T follicular helper cell (primary cell): ENCODE data around the gene PEX14.

Experiments used
- DNase-seq: peaks from one replicate; pipeline ENCODE4 v3.0.0-alpha.2; 2020; ENCODE audit warnings: low read depth

Gene PEX14

DNA sequence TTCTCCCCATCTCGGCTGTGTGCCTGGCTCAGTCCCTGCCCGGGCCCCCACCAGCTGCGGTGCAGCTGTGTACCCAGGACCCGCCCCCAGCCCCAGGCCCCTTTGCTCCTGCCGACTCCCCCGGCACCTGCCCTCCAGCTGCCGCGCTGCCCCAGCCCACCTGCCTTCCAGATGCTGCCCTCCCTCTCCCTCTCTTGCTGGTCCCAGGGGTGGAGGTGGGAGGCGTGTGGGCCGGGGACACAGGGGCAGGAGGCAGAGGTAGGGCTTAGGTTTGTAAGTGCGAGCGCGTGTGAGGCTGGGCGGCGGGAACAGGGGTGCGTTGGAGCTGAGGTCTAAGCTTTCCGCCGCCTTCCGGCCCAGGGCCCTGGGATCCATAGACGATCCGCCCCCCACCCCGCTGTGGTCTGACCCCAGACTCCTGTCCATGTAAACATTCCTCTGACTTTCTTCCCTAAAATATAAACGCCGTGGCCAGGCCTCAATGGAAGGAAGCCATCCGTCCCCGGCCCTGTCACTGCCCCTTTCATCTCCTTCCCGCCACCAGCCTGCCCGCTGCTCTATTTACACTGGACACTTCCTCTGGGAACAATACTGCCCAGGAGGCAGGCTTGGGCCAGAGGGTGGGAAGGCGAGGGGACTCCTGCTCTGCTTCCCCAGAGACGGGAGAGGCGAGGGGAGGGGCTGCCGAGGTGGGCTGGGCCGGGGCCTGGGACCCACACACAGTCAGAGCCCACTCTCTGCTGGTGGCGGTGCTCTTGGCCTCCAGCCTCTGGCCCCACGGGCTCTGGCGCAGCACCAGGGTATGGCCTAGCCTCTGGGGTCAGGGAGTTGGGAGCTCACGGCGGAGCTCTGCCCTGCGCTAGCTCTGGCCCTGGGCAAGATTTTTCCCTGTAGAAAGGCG, 193.4 kb downstream of the PEX14 start:
- DNase-seq = no peak

DNA sequence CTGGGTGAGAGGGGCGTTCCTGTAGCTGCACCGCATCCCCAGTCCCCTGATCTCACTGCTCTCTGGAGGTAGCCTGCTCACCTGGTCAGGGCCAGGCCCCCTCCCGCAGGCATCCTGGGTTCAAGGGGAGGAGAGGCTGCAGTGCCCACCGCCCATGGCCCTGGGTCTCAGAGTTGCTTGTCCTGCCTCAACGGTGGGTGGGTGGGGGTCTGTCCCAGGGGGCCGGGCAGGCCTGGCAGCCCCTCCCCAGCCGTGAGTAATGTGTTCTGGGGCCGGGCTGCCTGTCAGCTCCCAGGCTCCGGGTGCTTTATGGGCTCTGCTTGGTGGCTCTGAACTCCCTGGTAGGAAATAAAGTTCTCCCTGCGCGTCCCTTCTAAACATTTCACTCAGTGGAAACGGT, 194.8 kb downstream of the PEX14 start:
- DNase-seq = no peak

DNA sequence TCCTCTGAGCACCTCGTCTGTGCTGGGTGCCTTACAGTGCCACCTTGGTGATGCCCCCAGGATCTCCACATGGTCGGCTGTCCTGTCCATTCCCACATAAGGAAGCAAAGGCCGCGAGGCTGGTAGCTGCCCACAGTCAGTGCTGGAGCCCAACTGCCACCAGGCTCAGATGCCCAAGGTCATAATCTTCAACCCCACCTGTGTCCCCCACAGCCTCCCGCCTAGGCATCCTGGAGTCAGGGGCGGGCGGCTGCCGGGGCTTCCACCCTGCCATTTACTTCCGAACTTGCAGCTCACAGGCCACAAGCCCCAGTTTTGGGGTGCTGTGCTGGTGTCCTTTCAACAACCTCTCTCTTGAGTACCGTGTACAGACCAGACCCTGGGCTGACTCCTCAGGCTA, 195.4 kb downstream of the PEX14 start:
- no peak for DNase-seq

DNA sequence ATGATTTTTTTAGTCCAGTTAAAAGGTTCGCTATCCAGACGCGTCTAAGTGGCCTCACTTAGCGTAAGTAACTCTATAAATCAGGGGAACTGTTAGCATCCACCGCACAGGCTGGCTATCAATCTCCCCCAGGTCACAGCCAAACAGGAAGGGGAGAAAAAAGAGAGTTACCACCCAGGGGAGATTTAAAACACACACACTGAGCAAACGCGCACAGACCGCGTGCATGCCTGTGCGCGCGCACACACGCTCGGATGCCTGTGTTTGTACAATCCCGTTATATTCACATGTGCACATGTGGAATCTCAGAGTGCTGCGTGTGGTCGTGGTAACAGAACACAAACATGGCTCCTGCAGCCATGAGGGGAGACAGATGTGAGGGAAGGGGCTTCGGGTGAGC, 196.3 kb downstream of the PEX14 start:
- DNase-seq = no peak

DNA sequence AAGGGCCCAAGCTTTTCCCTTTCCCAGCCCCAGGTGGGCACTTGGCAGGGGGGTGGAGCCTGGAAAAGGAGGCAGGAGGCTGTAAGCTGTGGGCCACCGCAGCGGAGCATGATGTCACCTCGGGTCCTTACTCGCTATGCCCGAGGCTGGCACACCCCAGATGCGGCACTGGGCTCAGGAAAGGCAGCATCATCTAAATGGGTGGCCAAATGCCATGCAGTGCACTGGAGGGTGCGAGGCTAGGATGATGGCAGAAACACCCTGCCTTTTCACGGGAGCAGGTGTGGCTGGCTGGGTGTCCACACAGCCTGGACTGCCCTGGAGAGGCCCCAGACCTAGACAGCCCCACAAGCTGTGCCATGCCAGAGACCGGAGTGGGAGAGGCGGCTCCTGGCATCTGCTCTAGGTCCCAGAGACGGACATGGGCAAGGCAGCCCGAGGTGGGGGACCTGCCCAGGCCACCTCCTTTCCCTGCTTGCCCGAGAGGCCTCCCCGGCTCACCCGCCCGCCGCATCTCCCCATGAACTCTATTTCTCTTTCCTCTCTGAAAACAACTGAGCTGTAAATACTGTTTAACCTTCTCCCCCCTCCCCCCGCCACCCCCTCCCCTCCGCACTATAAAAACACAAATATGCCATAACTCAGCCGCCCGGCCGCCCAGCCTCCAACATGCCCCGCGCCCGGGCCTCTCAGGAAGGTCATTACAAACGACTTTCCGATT, 197.0 kb downstream of the PEX14 start:
- DNase-seq = no peak

DNA sequence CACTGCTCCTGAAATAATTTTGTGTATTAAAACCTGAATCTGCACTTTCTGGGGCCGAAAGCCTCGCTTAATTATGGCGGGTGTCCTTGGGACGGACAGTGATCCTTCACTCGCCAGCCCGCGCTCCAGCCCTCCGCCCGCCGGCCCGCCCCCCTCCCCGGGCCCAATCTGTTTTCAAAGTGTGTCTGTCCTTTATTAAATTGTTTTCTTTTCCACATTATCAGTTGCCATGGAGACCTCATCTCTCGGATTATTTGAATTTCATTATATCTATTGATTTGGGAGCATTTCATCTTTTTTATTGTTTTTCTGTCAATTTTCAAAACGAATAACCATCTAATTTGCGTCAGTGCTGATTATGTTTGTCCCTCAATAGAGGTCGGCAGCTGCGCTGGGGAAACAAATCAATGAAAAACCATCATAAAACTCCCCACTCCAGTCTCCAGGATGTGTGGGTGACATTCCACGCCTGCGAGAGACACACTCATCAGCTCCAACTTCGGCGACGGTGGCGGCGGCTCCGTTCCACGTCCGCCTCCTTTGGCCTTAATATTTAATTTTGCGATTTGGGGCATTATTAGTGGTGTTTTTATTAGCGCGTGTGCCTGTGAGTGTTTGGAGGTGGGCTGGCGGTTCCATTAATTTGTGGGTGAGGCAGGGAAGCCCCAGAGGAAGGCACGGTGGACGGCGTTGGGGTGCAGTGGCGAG, 197.7 kb downstream of the PEX14 start:
- DNase-seq = no peak

DNA sequence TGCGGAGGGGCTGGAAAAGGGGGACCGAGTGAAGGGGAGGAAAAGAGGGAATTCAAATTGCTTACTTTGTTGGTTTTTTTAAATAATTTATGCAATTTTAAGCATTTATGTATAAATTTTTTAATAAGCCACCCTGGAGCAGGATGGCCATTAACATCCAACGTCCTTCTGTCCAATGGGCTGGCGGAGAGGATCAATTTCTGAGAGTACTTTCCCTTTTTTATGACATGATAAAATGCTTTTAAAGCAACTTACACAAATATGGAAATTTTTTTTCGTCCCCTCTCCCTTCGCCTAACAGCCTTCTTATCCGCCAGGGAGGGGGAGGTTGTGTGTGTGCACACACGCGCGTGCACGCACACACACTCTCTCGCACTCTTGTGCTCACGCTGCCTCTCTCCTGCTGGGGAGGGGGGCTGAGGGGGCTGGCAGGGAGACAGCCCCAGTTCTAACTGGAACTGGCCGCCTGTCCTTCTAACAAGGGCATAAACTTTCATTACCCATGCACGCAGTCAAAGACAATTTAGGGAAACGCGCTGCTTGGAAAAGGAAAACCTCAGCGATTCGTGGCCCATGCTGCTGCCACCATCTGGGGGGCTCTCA, 198.5 kb downstream of the PEX14 start:
- no peak for DNase-seq

DNA sequence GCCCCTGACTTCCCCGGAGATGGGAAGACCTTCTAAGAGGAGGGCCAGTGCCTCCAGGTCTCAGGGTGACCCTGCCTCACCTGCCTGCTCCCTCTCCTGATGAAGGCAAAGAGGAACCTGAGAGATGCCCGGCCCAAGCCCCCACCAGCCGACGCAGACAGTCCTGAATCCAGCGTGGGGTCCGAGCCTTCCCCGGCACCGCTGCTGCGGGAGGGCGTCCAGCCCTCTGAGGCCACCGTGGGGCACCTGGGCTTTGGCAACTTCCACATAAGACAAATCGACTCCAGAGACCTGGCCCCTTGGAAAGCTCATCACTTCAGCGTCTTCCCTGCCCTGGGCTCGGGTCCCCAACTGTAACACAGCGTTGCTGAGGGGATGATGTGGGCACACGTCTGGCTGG, 199.5 kb downstream of the PEX14 start:
- no peak for DNase-seq

DNA sequence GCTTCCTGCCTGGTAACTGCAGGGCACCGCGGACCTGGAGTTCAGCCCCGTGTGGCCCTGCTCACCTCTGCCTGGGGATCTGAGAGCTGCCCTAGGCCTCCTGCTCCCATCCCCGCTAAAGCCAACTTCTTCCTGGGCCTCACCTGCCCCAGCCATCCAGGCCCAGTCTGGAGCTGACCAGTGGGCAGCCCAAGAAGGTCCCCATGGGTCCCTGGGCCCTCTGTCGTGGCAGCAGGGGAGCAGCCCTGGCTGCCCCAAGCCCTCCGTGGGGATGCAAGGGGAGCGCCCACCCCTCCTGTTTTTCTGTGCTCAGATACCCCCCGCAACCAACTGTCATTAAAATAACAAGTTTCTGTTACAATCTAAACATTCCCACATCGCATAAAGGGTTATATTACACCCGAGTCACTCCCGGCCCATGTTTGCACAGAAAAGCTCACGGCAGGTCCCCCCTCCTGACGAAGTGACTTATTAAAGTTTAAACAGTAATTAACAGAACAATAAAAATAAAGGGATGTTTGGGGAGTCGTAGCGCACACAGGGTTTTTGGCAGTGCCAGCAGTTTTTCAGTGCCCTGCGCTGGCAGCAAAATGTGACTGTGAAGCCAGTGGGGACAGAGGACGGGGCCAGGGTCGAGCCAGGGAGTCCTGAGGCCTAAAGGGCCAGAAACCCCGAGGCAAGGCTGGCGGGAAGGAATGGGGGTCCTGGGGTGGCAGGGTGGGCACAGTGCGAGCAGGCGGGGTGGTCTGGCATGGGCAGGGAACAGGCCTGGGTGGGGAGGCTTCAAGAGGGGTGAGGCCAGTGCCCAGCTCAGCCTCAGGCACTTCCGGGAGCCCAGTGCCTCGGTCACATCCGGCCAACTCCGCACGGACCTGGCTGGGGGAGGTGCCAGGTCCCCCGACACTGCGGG, 200.2 kb downstream of the PEX14 start:
- DNase-seq = no peak

DNA sequence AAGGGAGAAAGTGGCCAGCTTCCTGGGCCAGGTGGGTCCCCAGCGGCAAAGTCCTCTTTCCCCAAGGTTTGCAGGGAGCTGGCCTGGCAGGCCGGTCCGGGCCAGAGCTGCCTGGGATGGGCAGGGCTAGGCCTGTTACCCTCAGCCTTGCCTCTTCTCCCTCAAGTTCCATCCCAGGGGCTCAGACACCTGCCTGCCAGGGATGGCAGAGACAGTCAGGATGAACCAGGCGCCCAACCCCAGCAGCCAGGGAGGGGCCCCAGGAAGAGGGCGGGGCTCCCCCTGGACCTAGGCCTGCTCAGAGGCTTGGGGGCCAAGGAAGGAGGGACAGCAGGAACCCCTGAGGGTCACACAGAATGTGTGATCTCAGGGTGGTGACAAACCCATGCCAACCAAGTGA, 201.1 kb downstream of the PEX14 start:
- no peak for DNase-seq

DNA sequence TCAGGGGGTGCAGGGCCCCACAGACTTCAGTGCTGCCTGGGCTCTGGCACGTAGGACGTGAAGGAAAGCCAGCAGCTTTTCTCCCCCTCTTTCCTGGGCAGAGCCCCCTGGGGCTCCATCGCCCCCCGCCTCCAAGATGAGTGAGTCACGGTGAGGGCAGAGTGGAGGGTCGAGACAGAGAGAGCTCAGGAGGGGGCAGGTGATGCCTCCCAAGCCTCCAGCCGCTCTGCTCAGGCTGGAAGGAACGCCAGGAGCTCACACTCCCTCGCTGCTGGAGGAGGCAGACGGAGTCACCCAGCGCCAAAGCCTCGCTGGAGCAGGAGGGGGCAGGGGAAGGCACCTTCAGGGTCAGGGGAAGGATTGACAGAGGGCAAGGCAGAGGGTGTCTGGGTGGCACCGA, 202.2 kb downstream of the PEX14 start:
- no peak for DNase-seq

DNA sequence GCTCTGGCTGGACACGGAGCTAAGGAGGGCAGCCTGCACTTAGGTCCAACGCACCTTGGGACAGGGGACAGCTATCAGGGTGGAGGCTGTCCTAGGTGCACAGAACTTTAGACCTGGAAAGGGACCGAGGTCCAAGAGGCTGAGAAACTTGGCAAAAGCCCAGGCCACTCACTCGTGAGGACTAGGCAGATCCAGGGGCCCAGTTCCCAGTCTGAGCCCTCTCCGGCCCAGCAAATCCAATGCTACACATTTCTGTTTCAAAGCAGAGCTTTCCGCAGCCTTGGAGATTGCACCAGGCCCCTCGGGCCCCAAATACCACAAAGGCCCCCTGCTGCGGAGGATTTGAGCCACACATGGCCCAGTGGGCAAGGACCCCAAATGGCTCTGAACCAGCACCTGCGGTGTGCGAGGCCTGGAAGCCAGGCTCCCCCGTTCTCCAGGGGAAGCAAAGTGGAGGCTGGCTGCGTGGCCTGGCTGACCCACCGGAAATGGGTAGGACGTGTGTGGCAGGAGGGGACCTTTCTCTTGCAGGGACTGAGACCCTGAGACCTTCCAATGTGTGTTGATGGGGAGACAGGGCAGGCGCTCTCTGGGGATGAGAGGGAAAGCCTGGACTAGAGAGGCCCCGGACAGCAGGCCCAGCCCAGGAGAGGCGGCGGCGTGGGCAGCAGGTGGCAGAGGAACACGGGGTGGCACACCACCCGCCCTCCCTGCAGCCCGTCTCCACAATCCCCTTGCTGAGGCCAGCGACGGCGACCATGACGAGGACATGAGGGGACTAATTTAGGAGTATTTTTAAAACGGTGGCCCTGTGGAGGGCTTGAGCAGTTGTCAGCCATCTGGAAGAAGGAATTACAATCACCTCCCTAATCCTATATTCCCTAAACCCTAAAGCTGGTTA, 203.0 kb downstream of the PEX14 start:
- DNase-seq = no peak

DNA sequence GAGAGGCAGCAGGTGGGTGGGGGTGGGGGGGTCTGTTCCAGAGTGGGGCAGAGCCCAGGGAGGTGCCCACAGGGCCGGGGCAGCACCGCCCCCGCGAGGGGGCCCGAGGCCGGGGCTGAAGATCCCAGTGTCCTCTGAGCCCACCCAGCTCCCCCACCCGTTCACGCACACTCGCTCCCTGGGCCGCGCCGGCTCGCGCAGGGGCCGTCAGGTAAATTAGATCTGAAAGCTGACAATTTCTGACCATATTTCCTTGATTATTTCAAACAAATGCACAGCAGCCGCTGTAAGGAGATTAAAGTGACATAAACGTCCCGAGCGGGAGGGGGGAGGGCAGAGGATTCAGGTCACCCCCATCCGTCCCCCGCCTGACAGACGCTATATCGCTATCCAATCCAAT, 203.7 kb downstream of the PEX14 start:
- no peak for DNase-seq

DNA sequence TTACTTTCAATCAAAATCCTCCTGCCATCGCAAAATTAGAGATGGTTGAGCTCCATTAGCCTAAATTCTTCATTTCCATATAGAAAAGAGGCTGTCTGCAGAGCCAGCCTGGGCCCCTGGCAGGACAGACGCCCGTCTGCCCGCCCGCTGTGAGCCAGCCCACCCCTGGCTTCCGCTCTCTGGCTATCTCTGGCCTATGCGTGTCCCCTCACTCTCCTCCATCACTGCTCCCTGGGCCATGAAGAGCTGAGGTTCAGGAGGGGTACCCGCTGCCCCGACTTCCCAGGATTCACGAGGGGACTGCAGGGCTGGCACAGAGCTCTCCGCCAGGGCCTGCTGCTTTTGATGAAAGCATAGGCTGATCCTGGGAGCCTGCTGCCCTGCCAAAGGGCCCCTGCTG, 204.1 kb downstream of the PEX14 start:
- DNase-seq = no peak

DNA sequence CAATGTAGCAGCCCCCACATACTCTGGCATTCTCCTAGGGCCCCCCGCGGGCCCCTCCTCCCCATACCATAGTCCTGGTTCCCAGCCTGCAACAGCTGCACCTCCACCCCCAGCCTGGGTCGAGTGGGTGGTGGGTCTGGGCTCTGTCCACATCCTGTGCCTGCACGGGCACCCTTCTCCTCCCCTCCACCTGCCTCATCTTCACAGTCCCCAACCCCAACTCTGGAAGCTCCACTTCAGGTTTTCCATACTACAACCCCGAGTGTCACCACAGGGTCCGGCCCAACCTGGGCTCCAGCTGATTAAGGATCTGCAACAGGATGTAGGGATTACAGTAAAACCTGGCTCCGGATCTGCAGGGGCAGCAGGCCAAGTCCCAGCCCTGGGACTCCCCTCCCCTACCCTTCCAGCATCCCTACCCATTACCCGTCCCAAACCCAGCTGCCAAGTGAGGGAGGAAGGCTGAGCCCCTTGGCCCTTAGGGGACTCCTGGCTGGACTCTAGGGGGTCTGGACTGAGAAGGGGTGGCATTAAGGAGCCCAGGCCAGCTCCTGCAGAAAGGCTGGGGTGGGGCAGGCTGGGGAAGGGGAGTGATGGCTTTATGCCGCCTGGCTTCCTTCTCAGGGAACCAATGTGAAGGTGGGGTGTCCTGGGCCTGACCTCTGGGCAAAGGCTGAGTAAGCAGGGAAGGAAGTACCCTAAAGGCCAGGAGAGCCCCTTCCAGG, 204.9 kb downstream of the PEX14 start:
- DNase-seq = no peak
